Effector memory CD8-positive, alpha-beta T cell (primary cell): ENCODE results near the gene EYA2.

Source experiments
- ATAC-seq: fragments of 150-1000 bp; cut with Tn5 transposase; replicated peaks from 2 replicates; pipeline ENCODE4 v1.10.0; 2021; ENCODE audit warnings: mild to moderate bottlenecking, moderate library complexity
- DNase-seq, 3 experiments: peaks; one replicate each; pipeline ENCODE4 v3.0.0; 2021
- H3K27ac Mint-ChIP-seq, 2 donors: one replicate each; pipeline ENCODE4 v1.8.0; 2022; ENCODE audit warnings: mild to moderate bottlenecking in 2 of 2, mixed read lengths in 2 of 2, moderate library complexity in 2 of 2
- H3K27me3 Mint-ChIP-seq, 2 donors: one replicate each; pipeline ENCODE4 v1.8.0; 2022; ENCODE audit warnings: mixed read lengths in 2 of 2
- H3K36me3 Mint-ChIP-seq: one replicate; pipeline ENCODE4 v1.8.0; 2022; ENCODE audit warnings: mild to moderate bottlenecking, moderate library complexity, mixed read lengths; ENCODE audit not compliant: insufficient read depth
- H3K4me1 Mint-ChIP-seq, 2 donors: one replicate each; pipeline ENCODE4 v1.8.0; 2022; ENCODE audit warnings: low read depth in 2 of 2, mixed read lengths in 2 of 2
- H3K4me3 Mint-ChIP-seq, 2 donors: one replicate each; pipeline ENCODE4 v1.8.0; 2022; ENCODE audit warnings: mild to moderate bottlenecking in 2 of 2, mixed read lengths in 2 of 2, moderate library complexity in 2 of 2
- H3K9me3 Mint-ChIP-seq, 2 donors: one replicate each; pipeline ENCODE4 v1.8.0; 2022; ENCODE audit warnings: mixed read lengths in 2 of 2

Gene EYA2

DNA sequence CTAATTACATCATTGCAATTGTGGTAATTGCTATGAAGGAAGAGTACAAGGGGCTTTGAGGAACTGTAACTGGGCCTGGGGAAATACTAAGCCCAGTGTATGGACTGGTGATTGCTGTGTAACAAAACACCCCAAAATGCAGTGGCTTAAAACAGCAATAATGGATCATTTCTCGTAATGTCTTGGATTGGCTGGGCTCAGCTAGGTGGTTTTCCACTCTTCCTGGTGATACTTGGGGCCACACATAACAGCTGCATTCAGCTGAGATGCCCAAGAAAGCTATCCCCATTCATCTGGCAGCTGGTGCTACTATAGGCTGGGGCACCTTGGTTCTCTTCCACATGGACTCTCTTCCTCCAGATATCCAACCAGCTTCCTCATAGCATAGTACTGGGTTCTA is 150.3 kb downstream of the EYA2 start:
- DNase-seq = no peak
- no peak overlapping the region for H3K27ac Mint-ChIP-seq
- H3K36me3 Mint-ChIP-seq = no peaks in the 10 kb centered on the region
- H3K4me1 Mint-ChIP-seq = no peaks in the 10 kb centered on the region
- H3K4me3 Mint-ChIP-seq = no peak overlapping the region
- H3K27me3 Mint-ChIP-seq = peaks cover 20 to 59% of the 10 kb centered on the region in 2 donors
- ATAC-seq = no peak
- H3K9me3 Mint-ChIP-seq = peaks cover 0 to 10% of the 10 kb centered on the region in 2 donors

DNA sequence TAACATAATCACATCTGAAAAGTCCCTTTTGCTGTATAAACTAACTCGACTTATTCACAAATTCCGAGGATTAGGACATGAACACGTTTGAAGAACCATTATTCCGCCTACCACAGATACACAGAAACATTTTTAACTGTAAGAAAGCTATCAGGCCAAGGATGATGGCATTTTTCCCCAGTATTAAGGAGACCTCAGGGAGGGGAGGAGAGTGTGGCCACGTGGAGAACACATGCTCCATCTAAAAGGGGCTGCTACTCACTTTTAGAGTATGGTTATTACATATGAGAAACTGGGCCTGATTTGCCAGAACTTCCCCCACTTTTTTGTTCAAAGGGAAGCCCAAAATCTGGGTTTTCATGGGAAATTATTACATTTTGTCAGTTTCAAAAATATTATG is 153.4 kb downstream of the EYA2 start:
- no peaks in the 10 kb centered on the region for H3K4me1 Mint-ChIP-seq
- H3K4me3 Mint-ChIP-seq = no peak overlapping the region
- no peak overlapping the region for H3K27ac Mint-ChIP-seq
- no peak for ATAC-seq
- no peak for DNase-seq
- peaks cover 19 to 58% of the 10 kb centered on the region in 2 donors for H3K27me3 Mint-ChIP-seq
- peaks cover 0 to 10% of the 10 kb centered on the region in 2 donors for H3K9me3 Mint-ChIP-seq
- H3K36me3 Mint-ChIP-seq = no peaks in the 10 kb centered on the region

DNA sequence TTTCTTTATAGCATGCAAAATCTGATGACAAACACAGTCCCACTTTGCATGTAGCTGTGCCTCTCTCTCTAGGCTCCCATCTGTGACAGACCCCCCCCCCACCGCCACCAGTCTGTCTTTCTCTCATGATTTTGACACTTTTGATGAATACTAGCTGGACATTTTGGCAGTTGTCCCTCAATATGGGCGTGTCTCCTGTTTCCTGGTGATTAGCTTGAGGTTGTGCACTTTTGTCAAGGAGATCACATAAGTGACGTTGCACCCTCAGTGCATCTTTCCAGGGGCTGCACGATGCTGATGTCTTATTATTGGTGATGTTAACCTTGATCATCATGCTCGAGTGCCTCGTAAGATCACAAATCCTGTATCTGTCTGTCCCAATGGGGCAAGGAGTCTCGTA is 155.1 kb downstream of the EYA2 start:
- peaks cover 0 to 5% of the 10 kb centered on the region in 2 donors for H3K9me3 Mint-ChIP-seq

DNA sequence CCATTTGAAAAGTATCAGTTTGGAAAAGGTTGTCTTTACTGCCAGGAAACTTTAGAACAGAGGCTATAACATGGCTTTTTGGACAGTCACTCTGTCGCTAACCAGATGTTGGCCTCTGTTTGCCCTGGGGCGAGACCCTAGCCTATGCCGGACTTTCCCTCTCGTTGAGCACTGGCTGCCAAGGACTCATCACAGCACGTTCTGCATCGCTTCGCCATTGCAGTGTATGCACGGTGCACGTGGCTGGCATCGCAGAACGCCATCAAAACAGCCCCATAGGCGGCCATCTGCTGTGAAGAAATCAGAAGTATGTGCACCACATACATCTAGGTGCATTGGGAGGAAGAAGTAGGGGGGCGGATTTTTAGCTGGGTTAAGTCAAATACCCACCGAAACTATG is 156.4 kb downstream of the EYA2 start:
- H3K9me3 Mint-ChIP-seq = no peaks in the 10 kb centered on the region
- no peaks in the 10 kb centered on the region for H3K4me1 Mint-ChIP-seq

More for the DNA sequence above, 155.1 kb downstream of the EYA2 start:
- Mint-ChIP-seq H3K4me3 (no peak overlapping the region), H3K27ac (no peak overlapping the region), H3K36me3 (no peaks in the 10 kb centered on the region), H3K4me1 (no peaks in the 10 kb centered on the region), H3K27me3 (peaks cover 19 to 61% of the 10 kb centered on the region in 2 donors)
- no peak for DNase-seq
- ATAC-seq = no peak

DNA sequence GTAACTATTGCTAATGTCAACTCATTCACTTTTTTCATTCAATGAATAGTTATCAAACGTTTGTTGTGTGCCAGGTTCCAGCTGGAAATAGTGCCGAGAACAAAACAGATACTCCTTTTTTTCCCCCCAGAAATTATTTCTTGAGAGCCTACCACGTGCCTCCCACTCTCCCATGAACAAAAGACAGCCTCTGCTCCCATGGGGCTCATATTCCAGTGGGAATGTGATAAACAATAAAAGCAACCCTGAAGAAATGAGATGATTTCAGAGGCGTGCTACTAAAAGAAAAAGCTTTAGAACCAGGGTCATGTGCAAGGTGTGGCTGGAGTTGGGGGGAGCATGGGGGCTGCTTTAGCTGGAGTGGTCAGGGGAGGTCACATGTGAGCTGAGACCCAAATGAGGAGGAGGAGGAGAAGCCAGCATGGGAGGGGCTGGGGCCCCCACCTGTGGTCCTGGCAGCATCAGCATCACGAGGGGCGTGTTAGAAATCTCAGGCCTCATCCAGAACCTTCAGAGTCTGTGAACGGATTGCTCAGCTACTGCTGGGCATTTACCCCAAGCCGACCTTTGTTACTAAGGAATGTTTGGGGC is 157.4 kb downstream of the EYA2 start:
- no peaks in the 10 kb centered on the region for H3K4me1 Mint-ChIP-seq
- no peak overlapping the region for H3K27ac Mint-ChIP-seq
- H3K27me3 Mint-ChIP-seq = peaks cover 28 to 67% of the 10 kb centered on the region in 2 donors
- H3K36me3 Mint-ChIP-seq = no peaks in the 10 kb centered on the region
- no peak overlapping the region for H3K4me3 Mint-ChIP-seq
- H3K9me3 Mint-ChIP-seq = no peaks in the 10 kb centered on the region
- ATAC-seq = no peak
- no peak for DNase-seq

More for the DNA sequence above, 156.4 kb downstream of the EYA2 start:
- no peaks in the 10 kb centered on the region for H3K36me3 Mint-ChIP-seq
- ATAC-seq (no peak), DNase-seq (no peak)
- no peak overlapping the region for H3K27ac Mint-ChIP-seq
- H3K27me3 Mint-ChIP-seq = peaks cover 26 to 70% of the 10 kb centered on the region in 2 donors
- no peak overlapping the region for H3K4me3 Mint-ChIP-seq

DNA sequence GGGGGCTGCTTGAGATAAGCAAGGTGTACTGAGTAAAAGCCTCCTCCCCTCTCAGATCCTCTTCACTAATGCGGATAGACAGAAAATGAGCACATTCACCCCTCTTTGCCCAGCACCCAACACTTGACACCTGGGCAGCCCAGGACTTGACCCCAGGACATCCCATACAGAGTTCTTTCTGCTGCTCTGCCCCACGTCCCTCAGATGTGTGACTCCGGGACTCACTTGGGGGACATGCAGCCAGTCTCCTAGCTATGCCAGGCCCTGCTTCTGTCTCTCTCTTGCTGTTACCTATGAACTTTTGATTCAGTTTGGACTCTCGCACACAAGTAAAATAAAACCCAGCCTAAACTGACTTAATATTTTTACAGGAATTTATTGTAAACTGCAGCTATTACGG is 159.9 kb downstream of the EYA2 start:
- Mint-ChIP-seq H3K27ac (no peak overlapping the region), H3K4me1 (no peaks in the 10 kb centered on the region), H3K27me3 (peaks cover 36 to 50% of the 10 kb centered on the region in 2 donors)

DNA sequence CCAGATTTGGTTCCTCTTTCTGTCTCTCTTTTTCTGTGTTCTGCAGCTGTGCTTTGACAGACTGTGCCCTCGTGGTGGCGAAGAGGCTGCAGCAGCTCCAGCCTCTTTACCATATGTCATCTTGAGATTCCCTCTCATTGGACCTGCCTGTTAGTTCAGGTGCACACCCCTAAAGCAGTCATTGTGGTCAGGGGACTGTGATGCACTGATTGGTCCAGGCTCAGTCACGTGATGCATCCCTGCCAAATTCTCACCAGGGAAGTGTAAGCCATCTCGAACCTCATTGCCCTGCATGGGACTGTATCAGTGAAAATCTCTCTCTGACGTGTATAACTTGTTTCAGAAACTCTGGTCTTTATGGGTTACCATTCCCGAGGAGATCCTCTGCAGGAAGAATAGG is 160.3 kb downstream of the EYA2 start:
- Mint-ChIP-seq H3K27me3 (peaks cover 32 to 46% of the 10 kb centered on the region in 2 donors), H3K36me3 (no peaks in the 10 kb centered on the region), H3K4me3 (no peak overlapping the region), H3K4me1 (no peaks in the 10 kb centered on the region), H3K27ac (no peak overlapping the region), H3K9me3 (no peaks in the 10 kb centered on the region)
- ATAC-seq (no peak), DNase-seq (no peak)

More for the DNA sequence above, 159.9 kb downstream of the EYA2 start:
- H3K36me3 Mint-ChIP-seq = no peaks in the 10 kb centered on the region
- ATAC-seq (no peak), DNase-seq (no peak)
- H3K4me3 Mint-ChIP-seq = no peak overlapping the region
- no peaks in the 10 kb centered on the region for H3K9me3 Mint-ChIP-seq

DNA sequence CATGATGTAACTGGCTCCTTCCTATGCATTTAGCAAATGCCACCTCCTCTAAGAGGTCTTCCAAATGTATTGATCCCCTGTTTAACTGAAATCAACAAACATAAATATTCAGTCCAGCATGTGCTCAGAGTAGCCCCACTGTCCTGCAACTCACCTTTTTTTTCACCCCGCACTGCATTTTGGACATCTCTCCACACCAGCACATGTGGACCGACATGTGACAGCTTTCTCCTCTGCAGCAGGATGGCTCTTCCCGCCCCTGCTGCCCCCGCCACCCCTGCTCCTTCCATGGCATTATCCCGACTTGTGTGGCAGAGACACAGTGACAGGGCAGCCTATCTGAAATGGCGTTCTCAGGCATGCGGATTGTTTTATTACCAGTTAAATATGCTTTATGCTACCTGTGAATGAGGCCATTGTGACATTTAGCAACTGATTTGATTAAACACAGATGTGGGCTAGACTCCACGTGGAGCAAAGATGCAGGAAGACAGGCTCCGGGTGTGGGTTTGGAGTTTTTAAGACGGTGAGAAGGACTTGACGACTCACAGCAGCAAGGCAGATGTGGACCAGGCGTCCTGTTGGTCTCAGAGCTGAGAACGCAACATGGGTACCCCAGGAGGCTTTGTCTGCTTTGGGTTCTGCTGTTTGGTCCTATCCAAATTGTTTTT is 161.2 kb downstream of the EYA2 start:
- H3K4me3 Mint-ChIP-seq = no peak overlapping the region

DNA sequence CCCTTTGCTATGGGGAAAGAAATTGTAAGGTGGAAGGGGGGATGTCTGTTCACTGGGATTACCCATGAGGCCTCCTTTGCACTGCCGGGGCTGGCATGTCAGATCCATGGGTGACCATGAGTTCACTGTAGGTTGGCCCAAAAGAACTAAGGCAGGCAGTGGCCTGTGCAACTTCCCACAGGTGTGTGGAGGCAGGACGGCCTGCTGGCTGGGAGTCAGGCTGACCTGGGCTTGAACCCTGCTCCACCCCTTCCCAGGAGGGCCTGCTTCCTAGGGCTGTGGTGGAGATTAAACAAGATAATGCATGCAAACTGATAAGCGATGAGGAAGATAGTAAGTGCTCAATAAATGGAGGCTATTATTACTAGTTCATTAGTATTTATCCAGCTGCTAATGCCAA is 163.0 kb downstream of the EYA2 start:
- peaks cover 20 to 39% of the 10 kb centered on the region in 2 donors for H3K27me3 Mint-ChIP-seq
- H3K4me3 Mint-ChIP-seq = no peak overlapping the region
- H3K9me3 Mint-ChIP-seq = no peaks in the 10 kb centered on the region
- no peaks in the 10 kb centered on the region for H3K4me1 Mint-ChIP-seq
- DNase-seq (no peak), ATAC-seq (no peak)
- no peaks in the 10 kb centered on the region for H3K36me3 Mint-ChIP-seq
- no peak overlapping the region for H3K27ac Mint-ChIP-seq

More for the DNA sequence above, 161.2 kb downstream of the EYA2 start:
- Mint-ChIP-seq H3K4me1 (no peaks in the 10 kb centered on the region), H3K27me3 (peaks cover 25 to 40% of the 10 kb centered on the region in 2 donors), H3K27ac (no peak overlapping the region), H3K9me3 (no peaks in the 10 kb centered on the region), H3K36me3 (no peaks in the 10 kb centered on the region)
- ATAC-seq (no peak), DNase-seq (no peak)

DNA sequence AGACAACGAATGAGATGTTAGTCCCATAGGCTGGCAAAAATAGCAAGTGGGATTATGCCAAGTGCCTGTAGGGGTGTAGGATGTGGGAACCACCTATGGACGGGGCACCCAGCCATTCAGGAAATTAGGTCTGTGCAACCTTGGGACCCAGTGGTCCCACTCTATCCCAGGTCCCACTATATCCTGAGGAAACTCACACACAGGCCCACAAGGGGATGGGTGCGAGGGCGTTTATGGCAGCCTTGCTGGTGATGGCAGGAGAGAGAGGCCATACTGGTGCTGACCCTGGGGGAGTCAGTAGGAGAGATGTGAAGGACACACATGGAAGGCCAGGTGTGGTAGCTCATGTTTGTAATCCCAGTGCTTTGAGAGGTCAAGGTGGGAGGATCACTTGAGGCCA is 163.6 kb downstream of the EYA2 start:
- ATAC-seq (no peak), DNase-seq (no peak)
- Mint-ChIP-seq H3K4me3 (no peak overlapping the region), H3K4me1 (no peaks in the 10 kb centered on the region), H3K36me3 (no peaks in the 10 kb centered on the region), H3K9me3 (no peaks in the 10 kb centered on the region), H3K27ac (no peak overlapping the region), H3K27me3 (peaks cover 20 to 39% of the 10 kb centered on the region in 2 donors)

DNA sequence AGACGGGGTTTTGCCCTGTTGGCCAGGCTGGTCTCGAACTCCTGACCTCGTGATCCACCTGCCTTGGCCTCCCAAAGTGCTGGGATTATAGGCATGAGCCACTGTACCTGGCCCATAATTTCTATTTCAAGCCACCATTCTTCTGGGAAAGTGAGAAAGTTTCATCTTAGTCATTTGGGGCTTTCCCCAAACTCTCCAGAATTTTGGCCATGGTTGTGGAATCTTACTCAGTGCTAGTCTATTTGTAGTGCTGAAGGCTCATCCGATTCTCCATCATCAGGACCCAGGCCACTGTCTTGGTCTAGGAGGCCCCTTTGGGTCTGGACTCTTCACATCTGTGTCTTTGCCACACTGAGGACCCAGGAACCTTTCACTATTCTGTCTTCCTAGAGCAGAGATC is 164.9 kb downstream of the EYA2 start:
- H3K4me3 Mint-ChIP-seq = no peak overlapping the region
- DNase-seq (no peak), ATAC-seq (no peak)
- H3K27ac Mint-ChIP-seq = no peak overlapping the region
- no peaks in the 10 kb centered on the region for H3K9me3 Mint-ChIP-seq
- peaks cover 23 to 40% of the 10 kb centered on the region in 2 donors for H3K27me3 Mint-ChIP-seq
- H3K36me3 Mint-ChIP-seq = no peaks in the 10 kb centered on the region
- no peaks in the 10 kb centered on the region for H3K4me1 Mint-ChIP-seq

DNA sequence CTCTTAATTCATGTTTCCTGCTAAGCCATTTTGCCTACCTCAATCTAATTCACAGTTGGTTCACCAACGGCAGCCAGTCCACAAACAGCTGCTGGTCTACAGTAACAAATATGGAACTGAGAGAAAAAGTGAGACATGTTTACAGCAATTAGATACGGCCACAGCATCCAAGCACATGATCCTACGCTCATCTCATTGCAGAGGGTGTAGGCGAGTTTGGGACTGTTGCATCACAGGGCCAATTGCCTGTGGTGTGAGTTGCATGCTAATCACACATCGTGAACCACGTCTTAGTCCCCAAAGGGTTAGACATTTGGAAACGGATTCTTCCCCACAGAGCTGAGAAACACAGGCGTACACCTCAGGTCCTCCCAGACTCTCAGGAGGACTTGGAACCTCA is 166.9 kb downstream of the EYA2 start:
- Mint-ChIP-seq H3K27ac (no peak overlapping the region), H3K4me1 (no peaks in the 10 kb centered on the region), H3K27me3 (peaks cover 19 to 40% of the 10 kb centered on the region in 2 donors), H3K36me3 (no peaks in the 10 kb centered on the region), H3K9me3 (no peaks in the 10 kb centered on the region), H3K4me3 (no peak overlapping the region)
- ATAC-seq = no peak
- DNase-seq = no peak

DNA sequence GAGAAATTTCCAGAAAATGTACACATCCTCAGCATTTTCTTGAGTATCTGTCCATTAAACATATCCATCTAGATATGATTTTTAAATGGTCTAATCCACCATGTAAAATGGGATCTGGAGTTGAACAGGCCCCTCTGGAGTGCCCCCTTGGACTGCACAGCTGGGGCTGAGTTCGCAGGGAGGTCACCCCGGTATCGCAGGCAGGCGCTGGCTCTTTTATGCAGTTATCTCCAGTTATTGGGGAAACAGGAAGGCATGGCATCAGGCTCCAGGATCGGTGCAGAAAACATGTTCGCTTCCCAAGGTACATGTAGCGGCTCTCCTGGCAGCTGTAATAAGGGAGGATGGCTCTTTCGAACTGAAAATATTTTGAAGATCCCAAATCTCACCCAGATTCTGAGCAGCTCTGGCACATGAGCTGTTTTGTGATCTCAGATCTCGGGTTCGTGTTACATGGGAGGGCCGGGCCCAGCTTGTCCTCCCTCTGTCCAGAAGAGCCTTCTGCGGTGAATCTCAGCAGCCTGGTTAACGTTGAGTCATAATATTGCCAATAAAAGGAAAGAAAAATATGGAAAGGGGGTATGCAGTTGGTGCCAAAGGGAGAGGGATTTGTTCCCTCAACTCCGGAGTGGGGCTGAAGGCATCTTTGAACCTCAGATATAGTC is 167.7 kb downstream of the EYA2 start:
- H3K27ac Mint-ChIP-seq = no peak overlapping the region
- no peak for ATAC-seq
- H3K4me3 Mint-ChIP-seq = no peak overlapping the region
- H3K4me1 Mint-ChIP-seq = no peaks in the 10 kb centered on the region
- DNase-seq = no peak
- peaks cover 19 to 40% of the 10 kb centered on the region in 2 donors for H3K27me3 Mint-ChIP-seq
- no peaks in the 10 kb centered on the region for H3K36me3 Mint-ChIP-seq
- no peaks in the 10 kb centered on the region for H3K9me3 Mint-ChIP-seq

DNA sequence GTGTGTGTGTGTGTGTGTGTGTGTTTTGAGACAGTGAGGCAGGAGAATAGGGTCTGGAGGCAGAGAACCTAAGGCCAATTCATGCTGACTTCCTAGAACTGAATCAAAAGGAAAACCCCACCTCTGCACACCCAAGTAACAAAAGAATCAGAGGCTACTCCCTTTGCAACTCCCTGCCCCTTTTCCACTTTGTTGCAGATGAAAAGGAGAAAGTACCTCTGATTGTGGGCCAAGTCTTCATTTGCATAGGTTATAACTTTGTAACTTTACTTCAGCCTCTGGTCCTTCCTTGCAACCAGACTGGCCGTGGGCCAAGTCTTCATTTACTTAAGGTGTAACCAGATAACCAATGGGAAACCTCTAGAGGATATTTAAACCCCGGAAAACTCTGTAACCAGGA is 168.8 kb downstream of the EYA2 start:
- H3K27ac Mint-ChIP-seq = no peak overlapping the region
- H3K4me3 Mint-ChIP-seq = no peak overlapping the region
- H3K36me3 Mint-ChIP-seq = no peaks in the 10 kb centered on the region
- DNase-seq (no peak), ATAC-seq (no peak)
- peaks cover 9 to 40% of the 10 kb centered on the region in 2 donors for H3K27me3 Mint-ChIP-seq
- no peaks in the 10 kb centered on the region for H3K9me3 Mint-ChIP-seq
- no peaks in the 10 kb centered on the region for H3K4me1 Mint-ChIP-seq
